ENCODE data around the gene ID2.

- TF ChIP-seq POLR2A (IDR thresholded peaks at IDR 0.05) (no peak), CTCF (IDR thresholded peaks at IDR 0.05) (no peak)
Observed at GRCh38 chr2:8654041-8654440, 27.8 kb upstream of the ID2 start.
